Type B pancreatic cell (in vitro differentiated cells): Measurements from ENCODE around the gene TMEM190. TPM values are rescaled to one million over a fixed set of nuclear protein-coding genes. Genes with fewer than 3 reads are reported as not detected.
"Not testable (repeated sequence)": the region's sequence is repeated elsewhere in the genome, so short reads cannot be mapped to it uniquely, and the experiment has no call there.

Source experiments
- DNase-seq: peaks from one replicate; pipeline ENCODE4 v3.0.0; 2021; ENCODE audit warnings: mixed read lengths; ENCODE audit not compliant: unreplicated experiment; ENCODE audit errors: extremely low spot score
- H3K27ac Mint-ChIP-seq: 2 replicates; pipeline ENCODE4 v1.8.0; 2021; ENCODE audit warnings: mild to moderate bottlenecking, mixed read lengths
- H3K27me3 Mint-ChIP-seq: 2 replicates; pipeline ENCODE4 v1.8.0; 2021; ENCODE audit warnings: mixed read lengths
- H3K36me3 Mint-ChIP-seq: 2 replicates; pipeline ENCODE4 v1.8.0; 2021; ENCODE audit warnings: mixed read lengths
- H3K4me1 Mint-ChIP-seq: one replicate; pipeline ENCODE4 v1.8.0; 2021; ENCODE audit warnings: mixed read lengths; ENCODE audit not compliant: unreplicated experiment
- H3K4me3 Mint-ChIP-seq: 2 replicates; pipeline ENCODE4 v1.8.0; 2021; ENCODE audit warnings: mild to moderate bottlenecking, mixed read lengths
- H3K9me3 Mint-ChIP-seq: 2 replicates; pipeline ENCODE4 v1.8.0; 2021; ENCODE audit warnings: mixed read lengths
- total RNA-seq: library from RNA; stranded (reverse); gene quantifications from 2 replicates; pipeline ENCODE4 v1.2.1, GENCODE V29; 2021; ENCODE audit warnings: low replicate concordance
- TF ChIP-seq, protein P1 (sequence below): fragments of 200-600 bp; sonication (generic); conservative IDR thresholded peaks from 2 replicates; pipeline ENCODE4 v1.5.0; 2021; ENCODE audit warnings: antibody characterized with exemption, mild to moderate bottlenecking

The TMEM190 gene
- total RNA-seq, 1 donor from 2014 or later = 2.8 TPM

GRCh38 chr19:55418185-55418584, 41.6 kb downstream of the TMEM190 start:
- no peak for DNase-seq
- TF ChIP-seq, protein P1, sequence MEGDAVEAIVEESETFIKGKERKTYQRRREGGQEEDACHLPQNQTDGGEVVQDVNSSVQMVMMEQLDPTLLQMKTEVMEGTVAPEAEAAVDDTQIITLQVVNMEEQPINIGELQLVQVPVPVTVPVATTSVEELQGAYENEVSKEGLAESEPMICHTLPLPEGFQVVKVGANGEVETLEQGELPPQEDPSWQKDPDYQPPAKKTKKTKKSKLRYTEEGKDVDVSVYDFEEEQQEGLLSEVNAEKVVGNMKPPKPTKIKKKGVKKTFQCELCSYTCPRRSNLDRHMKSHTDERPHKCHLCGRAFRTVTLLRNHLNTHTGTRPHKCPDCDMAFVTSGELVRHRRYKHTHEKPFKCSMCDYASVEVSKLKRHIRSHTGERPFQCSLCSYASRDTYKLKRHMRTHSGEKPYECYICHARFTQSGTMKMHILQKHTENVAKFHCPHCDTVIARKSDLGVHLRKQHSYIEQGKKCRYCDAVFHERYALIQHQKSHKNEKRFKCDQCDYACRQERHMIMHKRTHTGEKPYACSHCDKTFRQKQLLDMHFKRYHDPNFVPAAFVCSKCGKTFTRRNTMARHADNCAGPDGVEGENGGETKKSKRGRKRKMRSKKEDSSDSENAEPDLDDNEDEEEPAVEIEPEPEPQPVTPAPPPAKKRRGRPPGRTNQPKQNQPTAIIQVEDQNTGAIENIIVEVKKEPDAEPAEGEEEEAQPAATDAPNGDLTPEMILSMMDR = peak; percentile 83
- peaks cover 6% of the 10 kb centered on the region for H3K4me1 Mint-ChIP-seq
- peak overlapping the region; percentile 25 for H3K27ac Mint-ChIP-seq
- H3K4me3 Mint-ChIP-seq = peak overlapping the region; percentile 45
- no peaks in the 10 kb centered on the region for H3K9me3 Mint-ChIP-seq
- no peaks in the 10 kb centered on the region for H3K36me3 Mint-ChIP-seq
- H3K27me3 Mint-ChIP-seq = peaks cover 23% of the 10 kb centered on the region

- Mint-ChIP-seq H3K4me3 (no peak overlapping the region), H3K4me1 (peaks cover 6% of the 10 kb centered on the region), H3K36me3 (no peaks in the 10 kb centered on the region), H3K9me3 (no peaks in the 10 kb centered on the region), H3K27ac (no peak overlapping the region), H3K27me3 (peaks cover 30% of the 10 kb centered on the region)
- DNase-seq = no peak
- TF ChIP-seq, protein P1 = no peak
These were observed 42.5 kb downstream of the TMEM190 start for GRCh38 chr19:55419103-55419502.

GRCh38 chr19:55419624-55420236, 43.1 kb downstream of the TMEM190 start:
- DNase-seq = no peak
- no peak overlapping the region for H3K27ac Mint-ChIP-seq
- H3K27me3 Mint-ChIP-seq = peaks cover 32% of the 10 kb centered on the region
- no peaks in the 10 kb centered on the region for H3K36me3 Mint-ChIP-seq
- no peak overlapping the region for H3K4me3 Mint-ChIP-seq
- no peaks in the 10 kb centered on the region for H3K9me3 Mint-ChIP-seq
- H3K4me1 Mint-ChIP-seq = peaks cover 6% of the 10 kb centered on the region
- TF ChIP-seq, protein P1 = no peak

GRCh38 chr19:55421281-55421680, 44.7 kb downstream of the TMEM190 start:
- DNase-seq, H3K9me3 Mint-ChIP-seq, H3K4me1 Mint-ChIP-seq, H3K36me3 Mint-ChIP-seq, H3K27ac Mint-ChIP-seq, H3K4me3 Mint-ChIP-seq: not testable (repeated sequence)
- peaks cover 42% of the 10 kb centered on the region for H3K27me3 Mint-ChIP-seq

DNA sequence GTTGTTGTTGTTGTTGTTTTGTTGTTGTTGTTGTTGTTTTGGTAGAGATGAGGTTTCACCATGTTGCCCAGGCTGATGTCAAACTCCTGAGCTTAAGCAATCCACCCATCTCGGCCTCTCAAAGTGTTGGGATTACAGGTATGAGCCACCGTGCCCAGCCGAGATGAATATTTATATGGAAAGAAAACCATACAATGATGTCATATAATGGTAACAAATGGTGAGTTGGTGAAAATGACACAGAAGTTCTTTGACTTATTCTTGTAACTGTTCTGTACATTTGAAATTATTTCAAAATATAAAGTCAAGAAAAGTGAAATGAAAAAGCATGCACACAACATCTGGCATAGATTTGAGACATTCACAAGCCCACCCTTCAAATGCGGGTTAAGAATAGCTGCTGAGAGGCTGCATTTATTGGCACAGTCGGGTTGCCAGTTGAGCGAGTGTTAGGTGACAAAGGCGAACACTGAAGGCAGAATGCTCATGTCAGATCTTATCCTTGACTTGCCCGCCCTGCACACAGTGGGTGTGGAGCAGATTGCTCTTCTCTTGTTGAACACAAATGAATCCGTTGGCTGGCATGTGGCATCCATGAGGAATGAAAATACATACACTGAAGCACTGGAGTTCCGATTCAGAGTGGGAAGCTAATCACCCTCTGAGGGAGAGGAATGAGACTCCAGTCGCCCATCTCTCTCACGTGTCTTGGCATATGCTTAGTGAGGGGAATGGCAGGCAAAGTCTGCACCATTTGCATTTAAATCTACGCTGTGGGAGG, 46.8 kb downstream of the TMEM190 start:
- H3K4me3 Mint-ChIP-seq = no peak overlapping the region
- peaks cover under 1% of the 10 kb centered on the region for H3K4me1 Mint-ChIP-seq
- H3K36me3 Mint-ChIP-seq = no peaks in the 10 kb centered on the region
- peaks cover 45% of the 10 kb centered on the region for H3K27me3 Mint-ChIP-seq
- H3K27ac Mint-ChIP-seq = no peak overlapping the region
- TF ChIP-seq, protein P1 = no peak
- H3K9me3 Mint-ChIP-seq = no peaks in the 10 kb centered on the region
- DNase-seq = no peak

DNA sequence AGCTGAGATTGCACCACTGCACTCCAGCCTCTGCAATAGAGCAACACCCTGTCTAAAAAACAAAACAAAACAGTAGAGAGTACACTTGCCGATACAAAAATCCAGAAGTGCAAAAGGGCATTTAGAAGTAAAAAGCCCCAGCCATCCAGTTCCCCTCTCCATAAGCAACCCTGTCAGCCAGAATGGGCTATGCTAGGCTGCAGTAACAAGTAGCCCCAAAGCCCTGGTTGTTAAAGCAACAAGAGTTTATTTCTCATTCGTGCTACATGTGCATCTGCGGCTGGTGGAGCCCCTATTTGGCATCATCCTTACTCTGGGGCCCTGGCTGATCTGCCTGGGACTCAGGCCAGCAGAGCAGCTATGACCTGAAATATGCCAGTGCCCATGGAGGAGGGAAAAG, 47.9 kb downstream of the TMEM190 start:
- H3K27ac Mint-ChIP-seq = no peak overlapping the region

More for the DNA sequence above, 47.9 kb downstream of the TMEM190 start:
- TF ChIP-seq, protein P1 = no peak
- H3K27me3 Mint-ChIP-seq = peaks cover 47% of the 10 kb centered on the region
- H3K36me3 Mint-ChIP-seq = no peaks in the 10 kb centered on the region
- no peaks in the 10 kb centered on the region for H3K9me3 Mint-ChIP-seq
- H3K4me3 Mint-ChIP-seq = no peak overlapping the region
- H3K4me1 Mint-ChIP-seq = no peaks in the 10 kb centered on the region
- DNase-seq = no peak
